Measurements from ENCODE around the gene MAFF.

The MAFF gene

GRCh38 chr22:38203090-38203810, 1.5 kb downstream of the MAFF start:
- FAIRE-seq = peak; percentile 95
- DNase-seq (ENCODE audit: insufficient read length, low spot score) = no peak

DNA sequence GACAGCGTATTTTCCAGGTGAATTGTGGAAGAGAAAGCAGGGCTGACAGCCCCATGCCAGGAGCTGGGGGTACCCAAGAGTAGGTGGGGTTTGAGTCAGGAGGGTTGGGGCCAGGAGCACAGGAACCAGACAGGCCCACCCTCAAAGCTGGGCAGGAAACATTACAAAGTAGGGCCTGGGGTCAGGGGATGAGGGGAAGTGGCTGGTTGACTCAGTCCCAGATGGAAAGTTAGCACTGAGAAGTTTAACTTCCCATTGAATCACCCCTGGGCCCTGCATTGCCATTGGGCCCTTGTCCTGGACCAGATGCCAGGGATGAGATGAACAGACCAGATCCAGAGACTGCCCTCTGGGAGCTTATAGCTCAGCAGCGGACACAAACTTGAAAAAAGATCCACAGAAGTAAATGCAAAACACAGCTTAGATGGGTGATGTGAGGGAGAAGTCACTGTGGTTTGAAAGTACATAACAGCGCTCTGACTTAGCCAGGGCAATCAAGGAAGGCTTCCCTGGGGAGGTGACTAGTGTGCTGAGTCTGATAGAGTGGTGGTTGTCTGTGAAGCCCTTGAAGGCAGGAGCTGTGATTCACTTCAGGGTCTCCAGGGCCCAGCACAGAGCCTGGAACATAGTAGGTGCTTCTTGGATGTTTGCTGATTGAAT, 2.2 kb downstream of the MAFF start:
- FAIRE-seq = peak; percentile 8
- DNase-seq (ENCODE audit: insufficient read length, low spot score) = no peak

DNA sequence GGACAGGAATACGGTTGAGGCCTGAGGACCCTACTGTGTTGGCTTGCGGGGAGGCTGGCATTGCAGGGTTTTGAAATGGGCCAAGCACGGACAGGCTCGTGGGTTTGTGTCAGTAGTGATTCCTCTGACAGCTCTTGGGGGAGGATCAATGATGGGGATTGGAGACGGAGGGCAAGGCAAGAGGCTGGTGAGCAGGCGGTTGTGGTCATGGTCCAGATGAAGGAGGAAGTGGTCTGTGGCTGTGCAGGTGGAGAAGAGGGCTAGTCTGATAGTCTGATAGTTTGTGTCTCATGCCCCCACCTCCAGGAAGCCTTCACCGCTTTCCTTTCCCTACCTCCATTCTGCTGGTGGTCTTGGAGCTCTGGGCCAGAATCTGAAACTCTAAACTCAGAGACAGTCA, 3.0 kb downstream of the MAFF start:
- peak; percentile 91 for FAIRE-seq
- peak; percentile 65 for DNase-seq (ENCODE audit: insufficient read length, low spot score)

DNA sequence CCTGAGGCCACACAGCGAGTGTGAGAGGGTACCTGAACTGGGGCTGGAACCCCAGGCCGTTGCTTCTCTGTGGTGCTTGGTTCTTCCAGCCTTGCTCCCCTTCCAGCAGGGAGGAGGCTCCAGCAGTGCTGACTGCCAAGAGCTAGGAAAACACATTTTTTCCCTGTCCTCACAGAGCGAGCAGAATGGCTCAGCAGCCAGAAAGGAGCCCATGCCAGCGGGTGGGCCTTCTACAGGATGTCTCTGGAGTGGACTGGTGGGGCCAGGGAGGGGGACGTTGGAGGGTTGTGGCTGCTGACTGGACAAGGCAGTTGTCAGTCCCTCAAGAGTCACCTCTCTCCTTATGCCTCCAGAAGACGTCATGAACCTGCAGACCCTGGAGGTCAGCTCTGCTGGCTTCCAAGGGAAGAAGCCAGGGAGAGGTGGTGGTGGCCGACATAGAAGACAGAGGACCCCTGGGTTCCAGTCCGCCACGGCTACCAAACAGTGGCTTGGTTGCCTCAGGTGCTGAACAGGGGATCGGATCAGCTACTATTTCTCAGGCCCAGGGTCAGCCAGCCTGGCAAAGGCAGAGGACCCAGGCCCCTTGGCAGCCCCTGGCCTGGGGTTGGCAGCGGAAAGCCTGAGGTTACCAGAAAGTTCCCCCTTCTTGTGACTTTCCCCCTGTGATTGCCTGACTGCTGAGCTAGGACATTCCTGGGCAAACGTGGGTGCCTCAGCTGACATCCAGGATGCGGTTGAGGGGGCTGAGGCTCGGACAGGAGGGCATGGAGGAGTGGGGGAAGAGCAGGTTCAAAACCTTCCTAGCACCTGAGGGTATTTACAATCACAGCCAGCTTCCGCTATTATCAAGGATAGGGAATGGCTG, 3.7 kb downstream of the MAFF start:
- FAIRE-seq = no peak
- no peak for DNase-seq (ENCODE audit: insufficient read length, low spot score)

GRCh38 chr22:38207898-38208432, 6.2 kb downstream of the MAFF start:
- DNase-seq (ENCODE audit: insufficient read length, low spot score) (no peak), FAIRE-seq (no peak)

GRCh38 chr22:38208551-38208968, 6.8 kb downstream of the MAFF start:
- no peak for DNase-seq (ENCODE audit: insufficient read length, low spot score)
- no peak for FAIRE-seq

GRCh38 chr22:38211556-38211955, 9.8 kb downstream of the MAFF start:
- no peak for DNase-seq (ENCODE audit: insufficient read length, low spot score)
- no peak for FAIRE-seq

GRCh38 chr22:38212442-38212841, 10.6 kb downstream of the MAFF start:
- no peak for FAIRE-seq

GRCh38 chr22:38213319-38213989, 11.7 kb downstream of the MAFF start:
- FAIRE-seq = no peak
- no peak for DNase-seq (ENCODE audit: insufficient read length, low spot score)

More at GRCh38 chr22:38212442-38212841, 10.6 kb downstream of the MAFF start:
- no peak for DNase-seq (ENCODE audit: insufficient read length, low spot score)

DNA sequence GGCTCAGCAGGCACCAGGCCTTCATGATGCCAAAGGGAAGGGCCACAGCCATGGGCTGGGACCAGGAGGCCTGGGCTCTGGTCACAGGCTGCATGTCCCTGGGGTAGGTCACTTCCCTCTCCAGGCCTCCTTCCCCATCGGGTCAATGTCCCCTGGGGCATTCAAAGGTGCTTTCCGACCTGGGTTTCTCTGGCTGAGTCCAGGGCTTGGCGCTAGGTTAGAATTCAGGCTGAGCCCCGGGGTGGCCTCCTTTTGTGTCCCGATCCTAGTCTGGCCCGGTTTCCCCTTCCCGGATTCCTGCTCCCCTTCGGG, 12.2 kb downstream of the MAFF start:
- DNase-seq (ENCODE audit: insufficient read length, low spot score) = no peak
- no peak for FAIRE-seq

DNA sequence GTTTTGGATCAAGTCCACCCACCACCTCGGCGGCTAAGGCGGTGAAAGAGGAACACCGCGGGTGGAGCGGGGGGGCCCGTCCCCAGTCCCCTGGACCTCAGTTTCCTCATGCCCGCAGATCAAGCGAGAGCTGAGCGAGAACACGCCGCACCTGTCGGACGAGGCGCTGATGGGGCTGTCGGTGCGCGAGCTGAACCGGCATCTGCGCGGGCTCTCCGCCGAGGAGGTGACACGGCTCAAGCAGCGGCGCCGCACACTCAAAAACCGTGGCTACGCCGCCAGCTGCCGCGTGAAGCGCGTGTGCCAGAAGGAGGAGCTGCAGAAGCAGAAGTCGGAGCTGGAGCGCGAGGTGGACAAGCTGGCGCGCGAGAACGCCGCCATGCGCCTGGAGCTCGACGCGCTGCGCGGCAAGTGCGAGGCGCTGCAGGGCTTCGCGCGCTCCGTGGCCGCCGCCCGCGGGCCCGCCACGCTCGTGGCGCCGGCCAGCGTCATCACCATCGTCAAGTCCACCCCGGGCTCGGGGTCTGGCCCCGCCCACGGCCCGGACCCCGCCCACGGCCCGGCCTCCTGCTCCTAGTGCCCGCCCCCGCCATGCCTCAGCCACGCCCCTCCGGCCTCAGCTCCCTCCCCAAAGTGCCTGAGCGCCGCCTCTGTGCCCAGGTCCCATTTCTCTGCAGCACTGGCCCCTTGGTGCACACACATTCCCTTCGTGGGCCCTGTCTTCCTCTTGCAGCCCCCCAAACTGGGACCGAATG, 12.7 kb downstream of the MAFF start:
- DNase-seq (ENCODE audit: insufficient read length, low spot score) (no peak), FAIRE-seq (no peak)

DNA sequence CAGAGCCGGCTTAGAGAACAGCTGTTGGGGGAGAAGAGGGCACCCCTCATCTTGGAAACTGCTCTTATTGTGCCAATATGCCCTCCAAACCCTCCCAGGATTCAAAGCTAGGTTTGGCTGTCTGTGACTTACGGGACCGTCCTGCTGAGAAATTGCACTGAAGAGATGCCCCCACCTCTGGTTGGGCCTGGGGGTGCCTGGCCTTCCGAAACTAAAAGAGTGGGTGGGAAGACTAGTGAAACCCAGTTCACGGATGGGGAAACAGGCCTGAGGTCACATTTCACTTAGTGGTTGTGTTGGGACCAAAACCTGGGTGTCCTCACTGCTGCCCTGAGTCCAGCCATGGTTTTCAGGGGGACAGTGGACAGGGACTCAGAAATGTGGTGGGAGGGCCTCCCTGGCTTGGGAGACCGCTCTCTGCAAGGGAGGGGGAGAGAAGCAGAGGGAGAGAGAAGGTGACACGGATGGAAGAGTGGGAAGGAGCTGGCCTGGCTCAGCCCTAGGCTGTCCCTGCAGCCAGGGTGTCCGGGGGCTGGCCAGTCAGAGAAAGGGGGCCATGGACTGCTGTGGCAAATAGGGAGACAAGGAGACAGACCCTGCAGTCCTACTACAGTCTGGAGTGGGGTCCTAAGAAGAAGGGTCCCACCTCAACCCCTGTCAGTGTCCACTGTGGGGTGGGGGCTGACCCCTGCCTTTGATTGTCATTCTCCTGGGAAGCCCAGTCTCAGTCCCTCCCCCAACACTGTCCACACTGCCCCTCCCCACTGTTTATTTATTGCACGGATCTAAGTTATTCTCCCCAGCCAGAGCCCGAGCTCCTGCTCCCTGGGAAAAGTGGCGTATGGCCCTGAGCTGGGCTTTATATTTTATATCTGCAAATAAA, 13.6 kb downstream of the MAFF start:
- no peak for DNase-seq (ENCODE audit: insufficient read length, low spot score)
- no peak for FAIRE-seq

- FAIRE-seq (no peak), DNase-seq (ENCODE audit: insufficient read length, low spot score) (no peak)
Observed at GRCh38 chr22:38218661-38219622, 17.1 kb downstream of the MAFF start.

DNA sequence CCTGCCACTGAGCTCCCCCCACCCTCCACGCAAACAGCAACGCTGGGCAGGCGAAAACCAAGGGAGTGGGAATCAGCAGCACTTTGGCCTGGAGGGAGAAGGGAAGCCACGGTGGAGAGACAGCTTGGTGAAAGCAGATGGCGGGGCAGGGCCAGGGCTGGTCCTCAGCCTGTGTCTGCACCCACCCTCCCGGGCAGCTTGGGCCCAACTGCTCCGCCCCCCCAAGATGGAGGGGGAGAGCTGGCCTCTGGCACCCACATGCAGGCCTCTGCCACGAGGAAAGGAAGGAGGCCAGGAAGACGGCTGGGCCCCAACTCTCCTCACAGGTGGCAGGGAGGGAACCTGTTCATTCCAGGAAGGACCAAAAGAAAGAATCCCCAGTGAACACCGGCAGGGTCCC, 17.8 kb downstream of the MAFF start:
- DNase-seq (ENCODE audit: insufficient read length, low spot score) = no peak
- FAIRE-seq = no peak

DNA sequence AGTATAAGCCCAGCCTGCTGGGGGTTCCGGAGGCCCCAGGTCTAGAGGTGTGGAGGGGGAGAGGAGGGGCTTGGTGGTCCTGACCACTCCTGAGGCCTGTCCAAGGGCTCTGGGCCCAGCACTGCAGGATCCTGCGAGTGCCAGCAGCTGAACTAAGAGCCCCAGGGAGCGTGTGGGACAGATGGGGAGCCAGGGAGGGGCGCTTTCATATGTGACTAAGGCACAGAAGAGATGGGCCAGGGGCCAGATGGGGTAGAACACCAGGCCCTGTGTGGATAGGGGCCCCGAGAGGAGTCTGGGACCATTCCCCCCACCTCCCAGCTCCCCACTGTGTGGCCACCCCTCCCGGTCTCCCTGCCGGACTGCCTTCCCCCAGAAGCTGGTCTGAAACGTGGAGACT, 18.4 kb downstream of the MAFF start:
- FAIRE-seq (no peak), DNase-seq (ENCODE audit: insufficient read length, low spot score) (no peak)

DNA sequence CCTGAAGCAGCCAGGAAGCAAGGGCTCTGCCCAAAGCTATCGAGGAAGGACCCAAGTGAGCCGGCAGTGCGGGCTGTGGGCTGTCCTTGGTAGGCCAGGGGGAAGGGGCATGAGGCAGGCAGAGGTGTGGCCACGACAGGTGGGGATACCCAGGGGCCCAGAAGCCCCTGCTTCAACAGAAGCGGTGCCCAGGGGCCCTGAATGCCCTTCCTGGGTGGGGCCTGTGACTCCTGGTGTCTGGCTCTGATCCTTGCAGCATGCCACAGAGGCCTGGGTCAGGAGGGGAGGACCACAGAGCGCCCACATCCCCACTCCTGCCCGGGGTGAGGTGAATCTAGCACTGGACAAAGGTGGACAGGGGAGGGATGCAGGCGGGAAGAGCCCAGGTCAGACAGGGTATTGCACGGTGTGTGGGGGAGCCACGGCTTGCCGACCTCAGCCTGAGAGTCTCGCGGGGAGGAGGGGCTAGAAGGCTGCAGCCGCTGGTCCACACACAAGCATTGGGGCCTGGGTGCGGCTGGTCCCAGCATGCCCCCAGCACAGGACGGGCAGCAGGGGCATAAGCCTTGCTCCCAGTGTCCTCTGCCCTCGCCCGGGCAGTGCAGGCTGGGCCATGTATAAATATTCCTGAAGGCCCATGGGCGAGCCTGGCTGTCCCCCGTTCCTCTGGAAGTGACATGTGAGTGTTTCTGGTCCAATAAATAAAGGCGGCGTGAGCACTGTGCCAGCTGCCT, 19.0 kb downstream of the MAFF start:
- FAIRE-seq = no peak
- no peak for DNase-seq (ENCODE audit: insufficient read length, low spot score)

- DNase-seq (ENCODE audit: insufficient read length, low spot score) = no peak
- no peak for FAIRE-seq
Observed at GRCh38 chr22:38221407-38221806, 19.6 kb downstream of the MAFF start.

Measured in GM19239 (cell line).